Measurements from ENCODE around the gene MAN2B1.

DNA sequence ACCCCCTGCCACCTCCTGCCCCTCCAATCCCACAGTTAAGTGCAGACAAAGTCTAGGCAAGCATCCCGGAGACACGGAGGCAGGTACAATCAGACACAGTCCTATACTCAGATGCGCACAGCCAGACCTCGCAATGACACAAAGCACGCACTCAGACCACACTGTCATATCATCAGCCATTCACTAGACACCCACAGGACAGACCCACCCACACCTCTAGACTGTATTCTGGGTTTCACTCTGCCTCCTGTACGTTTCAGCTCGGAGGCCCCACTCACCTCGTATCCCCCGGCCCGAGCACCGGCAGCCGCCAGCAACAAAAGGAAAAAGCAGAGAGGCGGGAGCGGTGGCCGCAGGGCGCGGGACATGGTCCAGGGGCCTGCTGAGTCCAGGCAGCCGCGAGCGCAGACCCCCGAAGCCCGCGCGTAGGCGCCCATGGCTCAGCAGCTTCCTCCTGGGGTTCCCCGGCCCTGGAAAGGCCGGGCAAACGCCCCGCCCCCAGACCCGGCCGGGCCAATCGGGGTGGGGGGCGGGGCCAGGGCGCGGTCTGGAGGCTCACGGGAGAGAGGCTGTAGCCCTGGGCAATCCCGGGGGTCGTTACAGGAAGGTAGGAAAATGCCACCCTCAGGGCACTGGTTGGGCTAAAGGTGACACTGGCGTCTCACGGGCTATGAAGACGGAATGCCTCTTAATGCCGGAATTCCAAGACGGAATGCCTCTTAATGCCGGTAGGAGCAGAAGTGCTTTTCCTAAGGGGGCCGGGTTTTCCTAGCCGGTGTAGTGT, at the start of gene MAN2B1, which contains the start of gene WDR83:
- TF ChIP-seq, protein P1, sequence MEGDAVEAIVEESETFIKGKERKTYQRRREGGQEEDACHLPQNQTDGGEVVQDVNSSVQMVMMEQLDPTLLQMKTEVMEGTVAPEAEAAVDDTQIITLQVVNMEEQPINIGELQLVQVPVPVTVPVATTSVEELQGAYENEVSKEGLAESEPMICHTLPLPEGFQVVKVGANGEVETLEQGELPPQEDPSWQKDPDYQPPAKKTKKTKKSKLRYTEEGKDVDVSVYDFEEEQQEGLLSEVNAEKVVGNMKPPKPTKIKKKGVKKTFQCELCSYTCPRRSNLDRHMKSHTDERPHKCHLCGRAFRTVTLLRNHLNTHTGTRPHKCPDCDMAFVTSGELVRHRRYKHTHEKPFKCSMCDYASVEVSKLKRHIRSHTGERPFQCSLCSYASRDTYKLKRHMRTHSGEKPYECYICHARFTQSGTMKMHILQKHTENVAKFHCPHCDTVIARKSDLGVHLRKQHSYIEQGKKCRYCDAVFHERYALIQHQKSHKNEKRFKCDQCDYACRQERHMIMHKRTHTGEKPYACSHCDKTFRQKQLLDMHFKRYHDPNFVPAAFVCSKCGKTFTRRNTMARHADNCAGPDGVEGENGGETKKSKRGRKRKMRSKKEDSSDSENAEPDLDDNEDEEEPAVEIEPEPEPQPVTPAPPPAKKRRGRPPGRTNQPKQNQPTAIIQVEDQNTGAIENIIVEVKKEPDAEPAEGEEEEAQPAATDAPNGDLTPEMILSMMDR (conservative IDR thresholded peaks at IDR 0.05 in 1 of 2, IDR thresholded peaks at IDR 0.05 in 1 of 2; ENCODE audit: low read depth in 1 of 2, low read length in 2 of 2), result no peak
- no peak for TF ChIP-seq EZH2 (IDR thresholded peaks at IDR 0.05; ENCODE audit: low read length, missing control alignments)

Data from fibroblast of lung (primary cell).